HG02970 (cell line): ENCODE measurements around the gene FAM237A.

Experiments
- ATAC-seq: cut with Tn5 transposase; IDR thresholded peaks from one replicate; pipeline ENCODE4 v1.9.1; 2021; ENCODE audit warnings: mild to moderate bottlenecking, moderate library complexity, moderate number of reproducible peaks; ENCODE audit not compliant: unreplicated experiment, low FRiP score

Gene FAM237A

DNA sequence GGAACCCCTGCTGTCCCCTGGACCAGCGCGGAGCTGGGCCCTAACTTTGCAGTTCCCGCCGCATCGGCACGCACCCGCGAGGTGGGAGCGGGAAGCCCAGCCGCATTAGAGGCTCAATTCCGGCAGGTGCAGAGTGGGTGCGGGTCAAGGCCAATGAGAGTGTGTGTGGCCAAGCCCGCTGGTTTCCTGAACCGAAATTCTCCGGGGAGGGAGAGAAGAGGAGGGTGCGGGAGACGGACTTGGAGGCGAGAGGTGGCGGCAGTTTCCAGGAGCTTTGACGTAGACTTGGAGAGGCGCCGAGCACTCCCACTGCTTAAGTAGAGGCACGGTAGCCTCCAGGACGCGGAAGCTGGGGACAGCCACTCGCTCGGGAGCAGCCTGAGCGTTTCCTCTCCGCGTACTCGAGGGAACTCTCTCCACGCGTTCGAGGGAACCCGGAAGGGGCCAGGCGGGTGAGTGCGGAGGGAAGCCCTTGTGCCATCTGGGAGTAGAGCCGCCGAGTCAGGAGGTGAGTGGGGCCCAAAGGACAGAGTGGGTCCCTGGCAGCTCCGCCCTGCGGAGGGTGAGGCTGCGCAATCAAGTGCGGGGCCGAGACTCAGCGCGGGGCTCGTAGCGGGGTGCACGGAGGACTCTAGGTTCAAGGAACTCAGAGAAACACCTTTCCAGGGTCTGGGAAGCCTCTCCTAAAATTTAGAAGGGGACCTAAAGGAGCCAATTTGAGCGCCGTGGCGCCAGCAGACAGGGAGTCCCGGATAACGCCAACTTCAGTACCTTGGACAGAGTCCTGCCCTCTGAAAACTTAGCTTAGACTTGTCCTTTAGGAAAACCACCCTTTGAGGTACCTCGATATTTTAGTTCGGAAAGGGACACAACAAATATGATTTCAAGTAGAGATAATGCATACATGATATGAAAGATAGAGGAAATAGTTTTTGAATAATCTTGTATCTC lies at the start of gene FAM237A:
FAM237A (plus strand) TSS at position 413 of the 951 bp plus-strand sequence. CDS start 1,750 bp downstream, outside the sequence.
- no peak for ATAC-seq

DNA sequence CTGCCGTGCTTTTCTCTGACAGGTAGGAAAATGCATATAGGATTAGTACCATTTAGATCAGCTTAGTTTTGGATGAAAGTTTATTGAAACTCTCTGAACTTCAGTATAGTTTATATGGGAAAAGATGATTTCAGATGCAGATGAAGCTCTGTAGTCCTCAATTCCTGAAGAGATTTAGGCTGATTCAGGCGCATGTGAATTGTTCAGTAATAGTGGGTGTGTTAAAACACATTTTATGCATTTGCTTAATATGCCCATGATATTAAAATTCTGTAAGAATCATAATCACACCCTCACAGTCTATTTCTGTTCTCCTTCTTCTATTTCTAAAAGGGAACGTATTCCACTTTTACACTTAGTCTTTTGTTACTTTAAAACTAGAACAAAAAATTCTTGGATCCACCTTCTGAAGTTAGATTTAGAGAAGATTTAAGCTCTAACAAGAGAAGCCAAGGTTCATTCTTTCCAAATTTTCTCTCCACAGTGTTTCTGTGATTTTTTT lies 44.5 kb upstream of the FAM237A start:
- no peak for ATAC-seq

DNA sequence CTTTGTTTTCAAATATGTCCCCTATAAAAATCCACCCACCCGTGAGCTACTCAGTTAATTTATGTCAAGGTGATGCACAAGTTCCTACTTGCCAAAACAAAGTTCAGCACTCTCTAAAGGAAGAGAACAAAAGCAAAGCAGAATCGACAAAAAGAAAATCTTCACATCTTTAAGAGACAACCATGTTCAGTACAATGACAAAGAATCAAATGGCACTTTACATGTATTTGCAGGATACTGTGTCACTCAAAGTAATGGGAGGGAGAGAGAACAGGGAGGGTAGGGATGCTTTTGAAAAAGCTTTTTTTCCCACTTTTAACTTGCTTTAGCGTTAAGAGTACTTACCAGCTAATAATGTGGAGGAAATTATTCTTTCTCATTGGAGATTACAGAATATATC lies 39.0 kb upstream of the FAM237A start:
- ATAC-seq, result no peak

DNA sequence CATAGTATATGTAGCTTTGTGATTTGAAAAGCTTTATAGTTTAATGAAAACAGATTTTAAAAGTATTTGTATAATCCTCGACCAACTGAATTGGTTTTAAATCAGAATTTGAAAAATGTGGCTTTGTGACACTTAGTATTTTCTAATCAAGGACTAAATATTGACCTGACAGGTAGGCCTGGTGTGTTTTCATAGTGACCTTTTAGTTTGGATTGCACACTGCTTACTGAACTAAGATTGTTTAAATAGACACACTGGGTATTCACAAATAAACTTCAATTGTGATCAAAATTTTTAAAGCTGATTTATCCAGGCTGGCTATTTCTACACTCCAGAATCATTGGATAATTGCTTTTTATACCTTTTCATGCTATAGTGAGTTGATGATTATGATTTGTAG lies 31.8 kb upstream of the FAM237A start:
- no peak for ATAC-seq

DNA sequence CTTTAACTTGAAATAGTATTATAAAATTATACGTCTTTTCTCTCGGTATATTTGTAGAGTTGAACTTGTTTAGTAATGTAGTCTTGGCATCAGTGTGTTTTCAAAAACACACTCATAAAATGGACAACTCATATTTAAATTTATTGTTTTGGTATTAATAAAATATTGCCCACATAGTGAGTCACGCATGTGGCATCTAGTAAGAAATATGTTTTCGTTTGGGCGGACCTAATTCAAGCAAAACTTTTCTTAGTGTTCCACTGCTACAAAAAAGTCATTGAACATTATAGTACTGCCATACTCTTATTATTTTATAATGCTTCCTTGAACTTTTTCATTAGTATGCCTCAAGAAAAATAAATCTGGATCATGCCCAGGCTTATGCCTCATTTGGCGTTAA lies 31.1 kb upstream of the FAM237A start:
- ATAC-seq, result no peak

DNA sequence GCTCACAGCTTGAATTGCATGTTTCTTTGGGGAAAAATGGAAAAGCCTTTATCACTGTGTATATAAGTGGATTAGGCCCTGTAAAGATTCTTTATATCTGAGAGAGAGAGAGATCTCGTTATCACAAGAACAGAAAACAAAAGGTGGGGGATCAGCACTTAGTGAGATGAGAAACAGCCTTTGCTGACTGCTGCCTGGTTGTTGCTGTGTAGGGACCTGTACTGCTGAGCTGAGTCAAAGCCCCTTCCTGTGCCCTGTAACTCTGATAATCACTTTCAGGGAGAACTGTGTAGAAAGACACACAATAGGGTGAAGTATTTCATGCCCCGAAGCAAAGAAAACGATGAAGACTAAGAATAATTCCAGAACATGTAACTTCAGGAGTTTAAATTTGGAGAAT lies 30.6 kb upstream of the FAM237A start:
- ATAC-seq, result no peak

DNA sequence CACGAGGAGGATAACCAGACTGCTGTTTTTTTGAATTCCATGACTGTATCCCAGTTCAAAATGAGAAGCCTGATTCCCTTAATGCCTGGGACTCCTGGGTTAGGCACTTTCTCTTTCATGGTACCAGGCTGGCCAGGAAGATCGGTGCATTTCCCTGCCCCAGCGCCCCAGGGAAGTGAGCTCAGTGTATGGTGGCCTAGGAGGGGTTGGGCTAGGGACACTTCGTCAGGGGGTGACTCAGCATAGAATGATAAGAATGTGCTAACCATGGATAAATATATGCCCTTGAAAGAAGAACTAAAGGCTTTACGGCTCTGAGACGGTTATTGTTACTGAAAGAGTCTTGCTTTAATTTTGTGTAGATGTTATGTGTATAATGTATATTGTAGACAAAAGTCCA lies 27.5 kb upstream of the FAM237A start:
- no peak for ATAC-seq

DNA sequence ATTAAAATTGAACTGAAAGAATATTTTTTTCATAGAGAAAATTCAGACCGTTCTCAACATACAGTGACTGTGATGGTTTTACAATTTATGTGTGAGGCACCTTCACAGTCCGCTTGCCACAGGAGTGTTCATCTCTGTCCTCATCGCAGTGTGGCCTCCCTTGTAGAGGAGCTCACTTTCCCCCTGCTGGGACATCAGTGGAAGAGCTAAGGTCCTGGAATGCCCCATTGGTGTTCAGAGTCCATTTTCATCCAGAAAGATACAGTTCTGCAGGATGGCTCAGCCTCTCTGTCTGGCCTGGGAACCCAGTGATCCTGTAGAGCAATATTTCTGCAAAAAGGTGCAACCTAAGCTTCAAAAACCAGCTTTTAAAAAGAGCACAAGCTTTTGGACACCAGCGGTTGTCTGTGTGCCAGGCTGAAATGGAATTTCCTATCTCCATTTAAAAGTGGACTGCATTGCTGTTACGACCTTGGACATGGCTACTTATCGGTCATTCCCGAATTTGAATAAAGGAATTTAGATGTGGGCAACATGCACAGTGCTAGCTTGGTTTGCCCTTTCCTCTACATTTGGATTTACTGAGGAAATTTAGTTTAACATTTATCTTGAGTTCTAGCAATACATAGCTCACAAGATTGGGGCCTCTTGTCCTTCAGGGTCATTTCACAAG lies 26.7 kb upstream of the FAM237A start:
- no peak for ATAC-seq

DNA sequence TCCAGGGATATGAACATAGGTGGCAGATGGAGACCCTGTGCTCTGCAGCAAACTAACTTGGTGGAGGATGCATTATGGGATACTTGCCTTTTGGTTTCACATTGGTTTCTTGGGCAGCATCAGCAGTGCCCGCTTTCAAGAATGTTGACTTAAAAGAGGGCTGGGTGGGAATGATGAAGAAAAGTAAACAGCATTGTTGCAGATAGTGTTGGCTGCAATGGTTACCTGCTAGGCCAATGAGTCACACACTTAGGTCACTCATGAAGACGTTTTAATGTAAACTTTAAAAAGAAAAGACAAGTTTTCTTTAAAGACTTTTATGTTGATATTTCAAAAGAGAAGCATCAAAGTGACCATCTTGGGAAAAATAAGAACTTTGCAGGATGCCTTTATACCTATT lies 26.1 kb upstream of the FAM237A start:
- no peak for ATAC-seq

DNA sequence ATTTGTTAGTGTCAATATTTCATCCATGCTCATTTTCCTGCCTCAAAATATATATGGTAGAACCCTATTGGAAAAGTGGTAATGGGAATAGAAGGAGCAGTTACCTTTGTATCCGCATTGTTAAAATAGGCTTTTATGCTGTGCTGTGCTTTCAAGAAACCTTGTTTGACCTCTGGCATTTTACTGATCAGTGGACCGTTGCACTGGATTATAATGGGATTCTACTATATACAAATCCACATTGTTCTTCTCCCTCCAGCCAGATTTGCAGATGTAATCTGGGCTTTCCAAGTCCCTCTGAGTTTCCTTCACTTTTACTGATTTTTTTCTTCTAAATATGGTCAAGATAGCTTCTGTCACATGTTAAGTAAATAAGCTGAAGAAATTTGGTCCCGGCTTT lies 23.3 kb upstream of the FAM237A start:
- no peak for ATAC-seq

DNA sequence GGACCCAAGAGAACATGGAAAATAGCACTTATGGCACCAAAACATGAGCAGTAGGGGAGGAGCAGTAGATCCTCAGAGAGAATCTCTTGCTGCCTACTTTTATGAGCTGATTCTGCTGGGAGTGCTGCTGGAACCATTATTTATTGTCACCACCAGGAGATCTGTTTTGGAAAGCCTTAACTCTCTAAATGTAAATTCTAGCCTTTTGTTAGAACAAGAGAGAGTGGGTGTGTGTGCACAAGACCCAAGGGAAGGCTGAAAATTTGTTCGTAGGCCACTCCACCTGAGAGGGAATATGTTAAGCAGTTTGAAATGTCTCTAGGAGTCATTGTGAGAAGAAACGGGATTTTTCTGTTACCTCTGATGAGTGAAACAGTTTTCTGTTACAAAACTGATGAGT lies 16.2 kb upstream of the FAM237A start:
- ATAC-seq, result no peak

DNA sequence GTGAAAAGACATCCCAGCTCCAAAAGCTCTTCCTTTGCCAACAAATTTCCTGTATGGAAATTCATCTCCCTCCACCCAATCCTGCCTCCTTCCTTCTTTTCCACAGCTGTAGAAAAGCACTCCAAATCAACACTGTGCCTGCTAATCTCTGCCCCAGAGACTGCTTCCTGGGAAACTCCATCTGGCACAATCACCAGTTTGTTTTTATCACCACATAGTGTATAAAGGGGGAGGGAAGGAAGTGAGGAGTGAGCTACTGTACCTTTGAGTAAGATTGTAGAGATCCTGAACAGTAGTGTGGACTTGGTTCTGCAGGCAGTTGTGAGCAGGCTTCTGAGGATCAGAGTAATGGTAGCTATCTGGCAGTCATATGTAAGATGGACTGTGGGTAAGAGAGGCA lies 14.7 kb upstream of the FAM237A start:
- ATAC-seq, result no peak

DNA sequence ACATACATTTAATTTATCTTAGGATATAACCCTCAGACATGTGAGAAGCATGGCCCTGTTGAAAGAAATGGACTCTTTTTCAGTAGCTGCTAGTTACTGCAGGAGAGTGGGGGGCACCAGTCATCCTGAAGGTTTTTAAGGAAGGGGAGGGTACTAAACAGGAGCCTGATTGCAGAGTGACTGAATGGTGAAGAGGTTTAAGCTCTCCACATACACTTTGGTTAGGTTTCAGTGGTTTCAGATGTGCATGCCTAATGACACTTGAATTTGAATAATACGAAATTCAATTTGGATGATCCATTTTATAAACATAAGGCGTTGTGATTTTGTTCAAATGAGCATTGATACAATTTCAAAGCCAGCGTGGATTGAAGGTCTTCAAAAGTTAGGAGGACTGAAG lies 10.9 kb upstream of the FAM237A start:
- no peak for ATAC-seq

DNA sequence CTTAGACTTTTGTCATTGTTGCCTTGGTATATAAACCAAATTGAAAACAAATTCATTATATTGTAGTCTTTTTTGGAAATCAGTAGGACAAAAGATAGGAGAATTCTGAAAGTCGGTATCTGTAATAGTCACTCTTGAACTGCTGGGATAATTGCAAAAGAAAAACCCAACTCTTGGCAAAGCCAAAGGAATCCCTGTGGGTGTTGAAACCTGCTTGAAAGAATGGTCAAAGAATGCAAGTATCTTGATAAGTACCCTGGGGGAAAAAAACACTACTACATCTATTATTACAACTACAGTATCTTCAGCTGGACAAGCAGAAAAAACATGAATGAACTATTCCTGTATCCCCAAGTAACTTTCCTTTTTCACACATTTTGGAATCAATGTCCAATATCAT lies 7.3 kb upstream of the FAM237A start:
- no peak for ATAC-seq

DNA sequence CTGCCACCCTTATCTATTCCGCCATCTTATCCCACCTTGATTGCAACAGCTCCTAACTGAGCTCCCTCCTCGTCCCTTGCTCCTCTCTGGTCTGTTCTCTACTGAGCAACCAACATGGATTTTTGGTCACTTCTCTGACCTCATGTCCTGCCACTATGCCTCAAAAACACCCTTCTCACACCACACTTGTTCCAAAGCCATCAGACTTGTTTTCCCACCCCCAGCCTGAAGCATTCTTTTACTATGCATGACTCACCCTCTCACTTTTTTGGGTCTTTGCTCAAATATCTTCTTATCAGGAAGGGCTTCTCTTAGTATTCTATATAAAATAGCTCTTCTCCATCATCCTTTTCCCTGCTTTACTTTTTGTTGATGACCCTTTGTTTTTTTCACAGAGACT lies 2.7 kb upstream of the FAM237A start:
- no peak for ATAC-seq

DNA sequence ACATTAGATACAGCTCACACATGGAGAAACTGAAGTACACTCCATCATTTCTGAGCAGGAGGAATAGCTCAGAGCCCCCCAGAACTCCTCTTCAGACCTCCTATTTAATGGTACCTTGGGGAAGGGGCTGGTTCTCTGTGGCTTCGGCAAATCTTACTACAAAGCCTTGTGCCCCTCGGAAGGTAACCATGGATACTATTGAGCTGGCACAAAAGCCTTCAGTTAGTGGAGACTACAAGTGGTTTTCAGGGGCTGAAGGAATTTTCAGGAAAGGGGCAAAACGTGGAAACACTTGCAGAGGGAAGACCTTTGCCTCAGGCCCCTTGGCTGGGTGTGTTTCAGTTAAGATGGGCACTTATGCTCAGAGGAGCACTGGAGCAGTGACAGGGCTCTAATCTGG lies 1.1 kb upstream of the FAM237A start:
- ATAC-seq, result no peak

DNA sequence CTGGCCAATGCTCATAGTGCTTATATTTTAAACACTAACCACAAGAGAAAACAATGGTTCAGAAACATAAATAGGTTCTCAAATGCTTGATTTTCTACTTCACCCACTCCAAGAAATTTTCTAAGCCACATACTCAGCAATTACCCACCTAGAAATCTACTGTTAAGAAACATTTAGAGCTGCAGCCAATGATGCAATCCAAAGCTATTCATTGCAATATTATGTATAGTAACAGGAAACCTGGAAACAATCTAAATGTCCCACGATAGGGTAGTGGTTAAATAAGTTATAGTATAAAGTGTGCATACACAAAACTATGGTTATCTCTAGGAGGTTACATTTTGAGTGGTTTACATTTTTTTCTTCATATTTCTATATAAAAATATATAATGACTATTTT lies 5.7 kb downstream of the FAM237A start:
- ATAC-seq, result no peak

DNA sequence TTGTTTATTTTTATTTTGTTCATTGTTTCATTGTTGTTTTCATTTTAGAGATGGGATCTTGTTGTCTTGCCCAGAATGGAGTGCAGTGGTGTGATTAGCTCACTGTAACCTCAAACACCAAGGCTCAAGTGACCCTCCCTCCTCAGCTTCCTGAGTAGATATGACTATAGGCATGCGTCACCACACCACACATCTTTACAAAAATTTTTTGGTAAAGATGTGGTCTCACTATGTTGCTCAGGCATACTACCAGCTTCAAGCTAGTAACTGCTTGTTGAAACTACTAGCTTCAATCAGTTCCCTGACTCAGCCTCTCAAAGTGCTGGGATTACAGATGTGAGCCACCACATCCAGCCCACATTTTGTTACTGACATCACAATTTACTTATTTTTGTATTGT lies 14.8 kb downstream of the FAM237A start:
- ATAC-seq, result no peak

DNA sequence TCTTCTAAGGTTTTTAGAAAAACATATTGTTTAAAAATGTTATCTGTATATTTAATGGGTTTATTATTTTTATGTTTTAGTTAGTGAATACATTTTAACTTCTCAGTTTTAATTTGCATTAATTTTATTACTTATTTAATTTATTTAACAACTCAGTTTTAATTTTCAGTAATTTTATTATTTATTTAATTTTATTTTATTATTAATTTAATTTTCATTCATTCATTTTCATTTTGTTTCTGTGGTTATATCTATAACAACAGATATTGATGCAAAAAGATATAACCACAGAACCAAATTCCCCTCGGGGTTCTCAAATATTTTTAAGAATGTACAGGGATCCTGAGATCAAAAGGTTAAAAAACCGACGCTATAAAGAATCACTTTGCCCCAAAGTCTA lies 23.0 kb downstream of the FAM237A start:
- no peak for ATAC-seq

DNA sequence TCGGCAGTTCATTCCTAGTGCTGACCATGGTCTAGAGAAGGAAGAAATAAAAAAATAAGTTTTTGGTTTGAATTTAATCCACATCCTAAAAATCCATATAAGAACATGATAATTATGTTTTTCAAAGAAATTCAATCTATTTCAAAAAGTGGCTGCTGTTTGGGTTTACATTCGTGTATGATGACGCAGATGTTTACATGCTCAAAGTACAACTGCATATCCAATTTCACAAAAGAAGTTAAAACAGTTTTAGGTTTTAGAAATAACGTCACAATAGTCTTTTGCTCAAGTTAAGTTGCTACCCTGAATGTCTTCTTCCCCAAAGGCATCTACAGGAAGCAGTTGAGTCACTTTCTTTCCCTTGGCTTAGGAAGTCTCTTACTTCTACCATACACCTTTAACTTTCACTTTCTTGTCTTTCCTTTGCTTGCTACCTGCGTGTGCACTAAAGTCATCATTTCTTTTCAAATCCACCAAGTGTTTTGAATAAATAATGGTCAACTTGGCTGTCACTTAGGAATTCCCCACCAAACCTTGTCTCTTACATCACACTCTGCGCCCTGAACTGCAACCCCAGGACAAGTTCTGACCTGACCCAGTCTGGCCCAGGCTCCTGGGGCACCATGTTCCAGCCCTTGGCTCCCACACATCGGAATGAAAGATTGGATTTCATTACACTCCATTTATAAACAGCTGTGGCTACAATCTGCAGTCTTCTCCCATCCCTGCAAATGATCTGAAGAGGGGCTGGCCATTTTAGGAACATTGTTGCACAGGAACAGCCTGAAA lies 28.4 kb downstream of the FAM237A start:
- no peak for ATAC-seq

DNA sequence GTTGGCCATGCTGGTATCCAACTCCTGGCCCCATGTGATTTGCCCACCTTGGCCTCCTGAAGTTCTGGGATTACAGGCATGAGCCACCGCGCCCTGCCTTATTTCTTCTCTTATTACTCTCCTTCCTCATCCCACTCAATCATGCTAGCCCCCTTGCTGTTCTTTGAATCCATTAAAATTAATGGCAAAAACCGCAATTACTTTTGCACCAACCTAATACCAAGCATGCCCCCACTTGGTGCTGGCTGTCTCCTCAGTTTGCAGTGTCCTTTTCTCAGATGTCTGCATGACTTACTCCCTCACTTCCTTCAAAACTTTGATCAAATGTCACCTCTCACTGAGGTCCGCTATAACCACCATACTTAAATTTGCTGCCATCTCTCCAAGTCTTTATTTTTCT lies 41.3 kb downstream of the FAM237A start:
- ATAC-seq, result no peak
